Suppressor macrophage treated with lipopolysaccharide for 4 hours (primary cell): ENCODE data around the gene NCOR2.
A peak's percentile ranks its signal among the peaks of the same experiment; 100 is the strongest.

ENCODE experiments used
- DNase-seq: peaks from one replicate; pipeline ENCODE4 v3.0.0-alpha.2; 2020

The NCOR2 gene

DNA sequence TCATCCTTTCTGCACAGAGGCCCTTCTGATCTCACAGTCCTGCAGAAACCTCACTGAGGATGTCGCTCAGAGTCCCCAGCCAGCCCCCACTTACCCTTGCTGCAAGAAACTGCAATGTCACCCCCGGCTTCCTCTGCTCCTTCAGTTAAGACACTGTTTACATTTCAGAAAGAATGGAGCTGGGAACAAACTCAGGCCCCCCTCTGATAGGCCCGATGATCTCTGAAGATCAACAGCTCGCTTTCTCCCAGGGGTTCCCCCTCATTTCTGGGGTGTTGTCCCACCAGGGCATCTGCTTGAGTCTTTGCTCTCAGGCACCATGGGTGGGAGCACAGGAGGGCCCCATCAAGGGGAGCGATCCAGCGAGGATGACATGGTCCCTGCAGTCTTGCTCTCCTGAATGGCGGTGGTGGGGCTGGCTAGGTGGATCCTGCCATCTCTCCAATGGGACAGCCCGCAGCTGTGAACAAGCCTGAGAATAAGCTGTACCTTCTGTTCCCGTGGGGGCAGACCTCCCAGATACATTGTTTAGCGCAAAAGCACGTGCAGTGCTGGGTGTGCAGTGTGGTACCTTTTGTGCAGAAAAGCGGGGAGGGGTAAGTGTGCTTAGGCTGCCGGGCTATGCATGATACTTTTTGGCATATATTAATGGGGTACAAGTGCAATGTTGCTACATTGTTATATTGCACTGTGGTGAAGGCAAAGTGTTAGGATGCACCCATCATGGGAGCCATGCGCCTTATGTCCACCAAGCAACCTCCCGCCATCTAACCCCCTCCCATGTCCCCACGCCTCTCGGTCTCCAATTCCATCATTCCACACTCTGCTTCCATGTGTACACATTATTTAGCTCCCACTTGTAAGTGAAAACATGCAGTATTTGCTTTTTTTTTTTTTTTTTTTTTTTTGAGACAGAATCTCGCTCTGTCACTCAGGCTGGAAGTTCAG lies 6.7 kb upstream of the NCOR2 start:
- no peak for DNase-seq

DNA sequence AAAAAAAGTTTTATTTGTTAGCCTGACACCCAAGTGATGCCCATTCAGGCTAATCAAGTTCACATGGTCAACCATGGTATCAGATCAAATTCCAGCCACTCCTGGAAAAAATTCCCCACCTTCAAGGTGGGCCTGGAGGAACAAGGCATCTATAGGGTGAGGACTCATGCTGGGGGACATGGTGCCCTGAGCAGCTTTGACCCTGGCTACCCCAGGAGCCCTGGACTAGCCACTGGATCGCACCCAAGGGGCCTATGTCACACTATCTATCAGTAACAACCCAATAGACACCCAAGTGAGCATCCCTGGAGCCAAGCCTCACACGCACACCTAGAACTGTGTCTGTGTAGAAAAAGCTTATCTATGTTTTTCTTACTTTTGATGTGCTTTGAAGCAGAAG lies 4.1 kb upstream of the NCOR2 start:
- no peak for DNase-seq

DNA sequence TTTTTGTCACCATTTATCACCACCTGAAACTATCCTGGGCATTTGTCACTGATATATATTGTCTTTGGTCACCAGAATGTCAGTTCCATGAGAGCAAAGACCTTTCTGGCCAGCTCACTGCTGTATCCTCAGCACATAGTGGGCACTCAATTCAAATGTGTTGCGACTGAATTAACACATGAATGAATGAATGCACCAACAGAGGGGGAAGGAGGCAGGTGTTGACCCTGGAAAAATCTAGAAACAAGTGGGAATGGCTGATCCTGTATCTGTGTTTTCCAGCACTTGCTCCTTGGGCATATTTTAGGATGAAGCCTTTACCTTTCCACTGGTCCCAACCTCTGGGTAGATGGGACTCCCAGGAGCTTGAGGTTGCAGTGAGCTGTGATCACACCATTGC lies 3.4 kb upstream of the NCOR2 start:
- no peak for DNase-seq

DNA sequence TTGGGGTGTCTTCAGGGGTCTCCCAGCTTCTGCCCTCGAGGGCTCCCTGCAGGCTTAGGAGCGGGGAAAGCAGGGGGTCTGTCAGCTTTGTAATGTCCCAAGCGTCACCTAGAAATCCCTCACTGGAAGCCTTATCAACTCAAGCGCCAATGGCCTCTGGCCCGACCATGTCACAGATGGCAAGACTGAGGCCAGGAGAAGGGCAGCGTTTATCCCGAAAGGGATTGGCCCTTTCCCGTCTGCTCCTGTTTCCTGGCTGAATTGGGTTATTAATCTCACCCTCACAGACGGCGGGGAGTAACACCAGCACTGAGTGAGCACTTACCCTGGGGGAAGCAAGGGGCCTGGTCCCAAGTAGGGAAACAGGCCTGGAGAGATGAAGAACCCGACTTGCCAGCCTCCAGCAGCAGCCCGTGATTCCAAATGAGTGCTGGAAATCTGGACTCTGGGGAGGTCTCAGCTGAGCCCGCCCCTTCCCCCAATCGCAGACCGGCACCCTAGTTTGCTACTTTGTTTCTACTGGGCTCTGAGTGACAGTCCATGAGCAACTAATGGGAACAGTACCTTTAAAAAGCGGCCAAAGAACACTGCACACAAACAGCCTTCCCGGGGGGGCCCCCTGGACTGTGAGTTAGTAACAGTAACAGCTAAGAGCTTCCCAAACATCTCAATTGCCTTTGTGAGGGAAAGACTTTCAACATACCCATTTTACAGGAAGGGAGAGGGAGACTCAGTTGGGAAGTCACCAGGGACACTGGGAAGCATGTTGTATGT lies 2.1 kb upstream of the NCOR2 start:
- DNase-seq: no peak

DNA sequence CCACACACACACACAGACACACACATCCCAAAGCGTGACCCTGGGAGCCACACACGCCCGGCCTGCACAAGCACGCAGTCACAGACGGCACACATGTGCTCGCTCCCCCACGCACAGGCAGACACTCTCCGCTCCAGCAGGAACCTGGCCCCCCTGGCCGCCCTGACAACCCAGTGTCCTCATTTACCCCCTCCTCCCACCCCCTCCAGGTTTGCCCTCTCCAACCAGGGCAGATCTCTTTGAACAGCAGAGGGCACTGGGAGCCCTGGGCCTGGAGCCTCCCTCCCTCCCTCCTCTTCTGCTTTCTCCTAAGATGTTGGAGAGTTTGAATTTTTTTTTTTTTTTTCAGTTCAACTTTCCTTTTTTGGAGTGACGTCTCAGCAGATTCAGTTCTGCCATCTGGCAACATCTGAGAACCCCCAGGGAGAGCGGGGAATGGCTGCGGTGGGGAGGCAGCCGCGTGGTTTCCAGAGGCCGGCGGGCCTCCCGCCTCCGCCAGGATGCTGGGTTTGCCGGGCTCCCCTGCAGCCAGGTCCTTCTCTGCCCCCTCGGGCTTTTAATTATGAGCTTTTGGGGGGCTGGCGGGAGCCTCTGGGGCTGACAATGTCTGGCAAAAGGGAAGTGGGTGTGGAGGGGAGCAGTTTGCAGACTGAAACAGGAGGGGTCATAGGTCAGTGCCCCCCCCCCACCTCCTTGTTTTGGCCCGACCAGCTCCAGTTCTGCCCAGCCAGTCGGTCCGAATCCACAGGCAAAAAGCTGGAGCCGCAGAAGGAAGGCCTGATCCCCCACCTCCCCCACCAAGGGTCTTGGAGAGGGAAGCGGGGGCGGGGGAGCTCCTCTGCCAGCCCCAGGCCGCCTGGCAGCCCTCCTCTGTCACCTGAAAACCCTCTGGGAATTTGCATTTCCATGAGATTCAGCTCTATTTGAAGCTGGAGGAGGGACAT lies 1.3 kb upstream of the NCOR2 start:
- DNase-seq: peak; percentile 94

DNA sequence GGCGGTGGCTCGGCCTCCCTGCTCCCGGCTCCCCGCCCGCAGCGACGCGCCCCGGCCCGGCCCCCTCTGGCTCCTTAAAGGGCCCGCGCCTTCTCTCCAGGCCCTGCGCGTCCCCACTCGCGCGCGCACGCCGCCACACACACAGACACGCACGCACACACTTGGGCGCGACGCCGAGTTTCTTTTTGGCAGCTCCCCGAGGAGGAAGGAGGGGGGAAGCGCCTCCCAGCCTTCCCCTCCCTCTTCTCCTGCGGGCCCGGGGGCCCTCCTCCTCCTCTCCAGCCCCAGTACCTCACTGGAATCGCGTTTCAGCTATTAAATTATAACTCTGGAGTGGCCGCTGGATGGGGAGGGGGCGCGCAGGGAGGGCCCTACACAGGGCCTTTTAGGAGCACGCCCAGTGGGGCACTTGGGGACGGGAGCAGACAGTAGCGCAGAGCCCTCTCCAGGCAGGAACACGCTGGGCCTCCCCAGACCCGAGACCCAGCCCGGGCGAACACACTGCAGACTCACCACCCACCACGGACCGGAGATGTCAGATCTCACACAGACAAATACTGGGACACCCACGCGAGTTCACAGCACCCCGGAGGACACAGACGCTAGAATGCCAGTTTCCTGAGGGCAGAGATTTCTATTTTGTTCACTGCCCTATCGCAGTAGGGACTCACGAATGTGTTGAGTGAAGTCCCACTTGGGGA lies 411 bp upstream of the NCOR2 start:
- peak; percentile 94 for DNase-seq

DNA sequence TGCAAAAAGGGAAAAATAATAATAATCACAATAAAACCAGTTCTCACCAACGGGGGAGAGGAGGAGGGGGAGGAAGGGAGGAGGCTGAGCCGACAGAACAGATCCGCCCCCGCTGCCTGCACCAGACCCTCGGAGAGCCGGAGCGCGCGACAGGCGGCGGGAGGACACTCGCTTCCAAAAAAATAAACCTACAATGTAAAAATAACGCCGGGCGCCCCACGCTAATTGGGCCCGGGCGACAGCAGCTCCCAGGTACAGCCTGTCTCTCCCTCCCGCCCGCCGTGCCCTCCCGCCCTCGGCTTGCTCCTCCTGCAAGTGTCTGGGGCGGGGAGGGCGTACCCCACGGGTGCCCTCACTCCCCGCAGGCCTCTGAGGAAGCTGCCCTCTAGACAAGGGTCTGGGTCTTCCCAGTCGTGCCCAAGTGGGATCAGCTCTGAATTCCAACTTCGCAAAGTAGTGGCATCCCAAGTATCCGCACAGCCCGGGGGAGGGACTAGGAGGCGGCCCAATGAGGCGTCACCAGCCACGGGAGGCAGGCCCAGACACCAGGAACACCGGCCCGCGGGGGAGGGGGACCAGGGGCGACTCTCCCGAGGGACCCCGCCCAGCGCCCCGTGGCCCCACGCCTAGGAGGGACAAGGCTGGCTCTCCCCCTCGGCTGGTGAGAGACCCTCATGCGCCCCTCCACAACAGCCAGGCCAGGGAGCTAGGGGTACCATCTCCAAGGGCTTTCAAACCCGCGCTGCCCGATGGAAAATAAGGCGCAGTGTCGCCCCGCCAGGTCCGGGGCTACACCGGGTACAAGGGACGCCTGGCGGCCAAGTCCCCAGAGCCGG lies 1.0 kb downstream of the NCOR2 start:
- peak; percentile 78 for DNase-seq

DNA sequence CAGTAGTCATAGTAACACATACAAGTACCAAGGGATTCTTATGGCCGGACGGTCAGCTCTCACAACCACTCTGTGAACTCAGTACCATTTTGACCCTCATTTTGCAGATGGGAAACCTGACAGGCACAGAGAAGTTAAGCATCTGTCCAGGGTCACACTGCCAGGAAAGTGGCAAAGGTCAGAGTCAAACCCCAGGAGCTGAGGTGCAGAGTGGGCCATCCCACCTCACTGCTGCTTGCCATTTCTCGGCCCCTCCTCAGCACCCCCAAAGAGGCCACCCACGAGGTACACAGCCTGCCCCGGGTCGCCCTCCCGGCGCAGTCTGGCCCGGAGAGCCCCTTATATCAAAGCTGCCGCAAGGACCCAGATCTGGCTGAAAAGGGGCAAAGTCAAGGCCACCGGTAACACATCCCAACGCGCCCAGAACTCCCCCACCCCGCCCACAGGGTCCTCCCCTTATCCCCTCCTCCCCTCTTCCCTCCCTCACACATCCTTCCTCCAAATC lies 1.7 kb downstream of the NCOR2 start:
- no peak for DNase-seq

DNA sequence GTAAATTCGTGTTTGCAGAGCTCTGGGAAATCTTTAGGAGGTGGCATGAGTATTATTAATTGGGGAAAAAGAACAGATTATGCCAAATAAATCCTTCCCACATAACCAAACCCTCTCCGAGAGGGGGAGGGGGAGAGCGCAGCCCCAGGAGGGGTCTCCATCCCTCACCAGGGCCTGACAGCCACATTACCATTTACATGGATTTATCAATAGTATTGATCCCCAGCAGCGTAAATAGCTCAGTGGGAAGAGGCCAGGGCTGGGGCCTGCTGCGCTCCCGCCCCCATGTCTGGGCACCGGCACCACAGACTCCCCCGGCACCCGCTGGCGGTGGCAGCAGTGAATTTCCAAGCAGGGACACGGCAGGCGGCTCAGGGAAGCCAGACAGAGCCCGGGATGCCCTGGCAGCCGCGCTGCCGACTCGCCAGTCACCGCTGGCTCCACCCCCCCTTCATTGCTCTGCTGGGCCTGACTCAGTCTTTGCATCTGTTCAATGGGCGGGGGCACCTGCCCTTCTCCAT lies 2.4 kb downstream of the NCOR2 start:
- no peak for DNase-seq

DNA sequence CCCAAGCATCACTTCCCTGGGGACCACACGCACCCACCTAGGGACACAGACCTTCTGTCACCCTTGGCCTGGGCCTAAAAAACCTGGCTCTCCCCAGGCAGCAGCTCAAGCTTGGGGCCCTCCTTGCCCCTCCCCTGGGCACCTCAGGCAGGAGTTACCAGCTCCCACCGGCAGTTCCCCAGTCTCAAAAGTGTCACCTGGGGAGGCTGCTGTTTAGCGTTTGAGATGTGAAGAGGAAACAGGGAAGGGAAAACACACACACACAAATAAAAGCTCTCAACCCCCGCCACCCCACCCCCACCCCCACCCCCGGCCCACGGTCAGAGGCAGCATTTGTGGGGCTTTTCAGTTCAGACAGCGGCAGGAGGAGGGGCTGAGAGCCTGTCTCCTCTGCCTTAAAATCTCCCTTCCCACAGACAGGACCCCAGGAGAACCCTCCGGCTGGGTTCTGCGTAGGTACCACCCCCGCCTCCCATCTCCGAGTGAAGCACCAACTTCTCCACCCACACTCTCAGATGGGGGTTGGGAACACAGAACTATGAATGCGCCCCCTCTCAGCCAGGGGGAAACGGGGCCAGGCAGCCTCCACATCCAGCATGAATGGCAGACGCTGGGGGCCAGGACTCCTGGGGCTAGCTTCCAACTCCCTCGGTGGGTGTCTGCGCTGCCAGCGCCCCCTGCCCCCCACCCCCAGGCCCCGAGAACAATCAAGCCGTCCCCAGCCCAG lies 3.0 kb downstream of the NCOR2 start:
- no peak for DNase-seq

DNA sequence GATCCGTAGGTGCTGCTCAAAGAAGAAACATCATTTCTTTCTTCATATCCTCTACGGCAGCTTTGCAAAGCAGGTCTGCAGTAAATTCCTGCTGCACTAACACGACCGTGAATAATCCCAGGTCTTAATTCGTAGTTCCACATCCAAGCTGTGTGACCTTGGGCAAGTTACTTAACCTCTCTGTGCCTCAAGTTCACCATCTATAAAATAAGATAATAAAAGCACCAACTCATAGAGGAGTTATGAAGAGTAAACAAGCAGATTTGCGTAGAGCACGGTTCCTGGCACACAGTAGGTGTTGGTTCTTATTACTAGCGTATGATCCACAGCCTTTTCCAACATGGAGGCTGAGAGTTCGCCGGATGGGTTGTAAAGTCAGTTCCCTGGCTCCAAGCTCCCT lies 3.6 kb downstream of the NCOR2 start:
- DNase-seq: no peak

DNA sequence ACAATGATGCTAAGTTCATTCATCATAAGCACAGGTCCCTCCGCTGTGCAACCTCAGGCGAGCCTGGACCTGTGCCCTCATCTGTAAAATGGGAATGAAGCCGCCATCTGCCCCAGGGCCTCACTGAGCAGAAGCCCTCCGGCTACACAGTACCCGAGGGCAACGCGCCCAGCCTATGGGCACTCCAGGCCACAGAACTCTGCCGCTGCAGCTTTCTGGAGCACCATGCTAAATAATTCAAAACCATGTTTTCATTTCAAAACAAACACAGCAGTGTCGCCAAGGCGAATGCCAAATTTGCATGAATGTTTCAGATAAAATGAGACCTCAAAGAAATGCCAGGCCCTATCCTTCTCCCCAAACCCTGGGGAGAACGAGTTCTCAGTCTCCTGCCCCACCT lies 4.0 kb downstream of the NCOR2 start:
- no peak for DNase-seq

DNA sequence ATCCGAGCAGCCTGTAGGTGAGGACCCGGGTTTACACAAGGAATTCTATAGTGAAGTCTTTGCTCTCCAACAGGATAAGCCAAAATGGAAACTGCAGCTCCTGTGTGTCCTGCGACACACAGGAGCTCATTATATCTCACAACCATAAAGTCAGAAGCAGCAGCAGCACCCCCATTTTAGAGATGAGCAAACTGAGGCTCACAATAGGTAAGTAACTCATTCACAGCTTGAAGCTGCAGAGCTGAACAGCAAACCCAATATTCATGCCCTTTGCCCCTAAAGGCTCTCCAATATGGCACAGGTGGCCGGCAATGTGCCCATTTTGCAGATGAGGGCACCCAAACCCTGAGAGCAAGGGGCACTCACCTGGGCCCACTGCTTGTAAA lies 4.6 kb downstream of the NCOR2 start:
- no peak for DNase-seq

DNA sequence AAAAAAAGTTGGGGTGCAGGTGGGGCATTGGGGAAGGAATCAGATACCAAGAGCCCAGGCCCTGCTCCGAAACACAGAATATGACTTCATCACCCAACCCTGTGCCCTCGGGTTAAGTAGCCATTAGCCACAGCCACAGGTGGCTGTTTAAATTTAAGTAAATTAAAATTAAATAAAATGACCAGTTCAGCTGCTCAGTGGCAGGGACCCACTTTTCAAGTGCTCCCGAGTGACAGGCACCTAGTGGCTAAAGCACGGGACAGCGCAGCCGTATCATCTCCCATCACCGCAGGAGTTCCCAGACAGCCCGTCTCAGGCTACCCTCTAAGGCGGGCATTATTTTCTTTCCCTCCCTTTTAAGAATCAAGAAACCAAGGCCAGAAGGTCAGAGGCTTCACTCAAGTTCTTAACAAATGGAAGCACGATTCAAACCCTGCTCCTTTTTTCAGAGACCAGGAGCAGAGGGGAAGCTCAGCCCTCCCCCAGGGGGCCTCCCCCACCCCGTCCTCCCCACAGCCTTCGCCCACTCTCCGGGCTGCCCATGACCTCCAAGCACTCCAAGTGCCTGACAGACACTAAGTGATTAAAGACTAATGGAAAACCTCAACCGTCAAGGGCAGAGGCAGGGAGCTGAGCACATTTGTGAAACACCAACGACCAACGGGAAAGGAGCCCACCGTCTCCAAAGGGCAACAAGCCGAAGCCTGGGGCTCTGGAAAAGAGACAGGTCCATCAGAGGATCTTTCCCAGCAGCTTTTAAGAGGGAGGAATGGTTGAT lies 5.2 kb downstream of the NCOR2 start:
- DNase-seq: no peak

DNA sequence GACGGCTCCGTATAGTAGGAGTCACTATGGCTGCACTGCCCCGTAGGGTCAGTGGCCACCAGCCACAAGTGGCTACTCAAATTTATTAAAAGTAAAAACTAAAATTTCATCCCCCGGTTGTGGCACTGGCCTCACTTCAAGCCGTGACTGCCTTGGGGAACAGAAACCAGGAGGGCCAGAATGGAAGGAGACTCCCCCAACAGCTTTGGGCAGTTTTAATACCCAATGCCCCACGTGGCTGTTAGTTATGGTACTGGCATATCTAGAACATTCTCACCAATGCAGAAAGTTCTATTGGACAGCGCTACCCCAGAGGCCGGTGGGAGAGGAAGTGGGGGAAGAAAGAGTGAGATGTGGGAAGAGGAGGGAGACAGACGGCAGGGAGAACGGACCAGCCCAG lies 6.2 kb downstream of the NCOR2 start:
- peak; percentile 73 for DNase-seq

DNA sequence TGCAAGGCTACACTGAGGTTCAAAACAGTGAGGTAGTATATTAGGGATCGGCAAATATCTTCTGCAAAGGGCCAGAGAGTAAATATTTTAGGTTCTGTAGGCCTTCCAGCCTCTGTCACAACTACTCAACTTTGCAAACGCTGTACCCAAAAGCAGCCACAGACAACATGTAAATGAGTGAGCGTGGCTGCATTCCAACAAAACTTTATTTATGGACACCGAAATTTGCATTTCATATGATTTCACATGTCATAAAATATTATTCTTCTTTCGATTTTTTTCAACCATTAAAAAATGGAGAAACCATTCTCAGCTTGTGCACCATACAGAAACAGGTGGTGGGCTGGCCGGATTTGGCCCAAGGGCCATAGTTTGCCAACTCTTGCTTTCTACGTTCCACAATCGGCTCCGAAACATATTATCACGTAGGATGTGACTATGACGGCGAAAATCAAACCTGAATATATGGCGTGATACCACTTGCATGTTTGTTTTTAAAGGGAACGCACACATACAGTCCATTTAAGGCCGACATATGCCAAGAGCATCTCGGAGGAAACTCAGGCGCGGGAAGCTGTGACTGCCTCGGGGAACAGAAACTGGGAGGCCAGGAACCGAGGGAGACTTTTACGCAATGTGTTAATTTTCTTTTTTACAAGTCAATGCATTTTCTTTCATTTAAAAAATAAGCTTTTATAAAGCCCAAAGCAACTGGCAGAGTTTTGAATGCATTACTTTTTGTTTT lies 7.1 kb downstream of the NCOR2 start:
- DNase-seq: peak; percentile 71

DNA sequence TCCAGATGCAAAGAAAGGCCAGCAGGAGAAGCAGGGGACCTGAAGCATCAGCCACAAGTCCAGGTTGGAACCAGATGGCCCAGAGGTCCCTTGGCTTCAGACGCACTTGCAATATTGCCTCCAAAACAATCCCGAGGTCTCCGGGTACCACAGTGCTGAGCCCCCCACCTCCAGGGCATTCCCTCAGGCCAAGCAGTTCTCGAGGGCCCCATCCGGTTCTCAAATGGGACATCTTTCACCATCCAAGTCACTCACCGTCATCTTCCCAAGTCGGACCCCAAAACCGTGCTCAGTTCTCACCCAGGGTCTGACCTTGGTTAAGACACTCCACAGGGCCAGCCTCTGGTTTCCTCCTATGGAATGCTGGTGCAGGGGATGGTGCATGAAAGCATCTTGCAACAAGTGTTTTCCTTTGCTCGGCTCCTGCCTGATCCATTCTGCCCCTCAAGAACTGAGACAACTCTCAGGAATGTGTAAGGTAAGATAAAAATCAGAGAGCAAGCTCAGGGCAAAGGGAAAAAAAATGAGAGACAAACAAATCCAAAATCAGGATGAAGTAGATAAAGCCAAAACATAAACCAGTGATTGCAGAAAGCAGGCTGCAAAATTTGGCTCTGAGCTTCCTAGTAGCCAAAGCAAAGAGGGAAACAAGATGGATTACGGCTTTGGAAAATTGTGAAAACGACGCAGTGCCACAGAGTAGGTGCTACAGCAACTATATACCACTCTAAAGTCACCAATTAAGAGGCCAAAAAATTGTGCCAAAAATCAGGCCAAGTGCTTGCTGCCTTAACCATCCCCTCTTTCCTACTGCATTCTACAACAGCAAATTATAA lies 8.0 kb downstream of the NCOR2 start:
- DNase-seq: no peak

DNA sequence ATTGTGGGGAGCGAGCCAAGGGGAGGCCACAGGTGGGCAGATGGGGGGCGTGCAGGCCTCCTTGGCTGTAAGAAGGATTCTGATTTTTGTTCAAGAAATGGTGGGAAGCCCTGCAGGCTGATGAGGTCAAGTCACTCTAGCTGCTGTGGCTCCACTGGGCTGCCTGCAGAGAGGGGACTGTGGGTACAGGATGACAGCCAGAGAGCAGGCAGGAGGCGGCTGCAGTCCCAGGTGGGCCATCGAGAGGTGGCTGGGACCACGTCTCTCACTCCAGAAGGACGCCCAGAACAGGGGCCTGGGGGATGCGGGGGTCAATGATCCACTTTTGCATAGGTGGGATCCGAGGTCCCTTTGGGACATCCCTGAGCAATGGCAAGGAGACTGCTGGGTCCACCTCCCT lies 9.1 kb downstream of the NCOR2 start:
- no peak for DNase-seq
